Breast epithelium (tissue), 4 donors: ENCODE data around the gene HOXB2. TPM values are rescaled to one million over a fixed set of nuclear protein-coding genes. Genes with fewer than 3 reads are reported as not detected.

Experiments used
- DNase-seq, 2 donors: peaks; one replicate each; pipeline ENCODE4 v3.0.0-alpha.2; 2019; ENCODE audit warnings: low spot score in 2 of 2
- H3K27ac ChIP-seq, 2 donors: fragments of 200-600 bp; sonication (generic) in 1 of 2; one replicate each; pipeline ENCODE4 v1.5.1; 2016 to 2019; ENCODE audit warnings: mild to moderate bottlenecking in 1 of 2
- H3K27me3 ChIP-seq, 2 donors: fragments of 200-600 bp; sonication (generic) in 1 of 2; one replicate each; pipeline versions ENCODE4 v1.5.1 to v1.6.0; 2017 to 2019; ENCODE audit warnings: control low read depth in 1 of 2, mild to moderate bottlenecking in 1 of 2
- H3K36me3 ChIP-seq: fragments of 200-600 bp; one replicate; pipeline ENCODE4 v1.5.1; 2019
- H3K4me1 ChIP-seq, 2 donors: fragments of 200-600 bp; sonication (generic); one replicate each; pipeline ENCODE4 v1.5.1; 2016 to 2019; ENCODE audit warnings: control low read depth in 1 of 2
- H3K4me3 ChIP-seq, 3 donors: fragments of 200-600 bp; sonication (generic); 1 replicate in 2 of 3; 2 replicates in 1 of 3; pipeline ENCODE4 v1.5.1; 2016 to 2019; ENCODE audit warnings: mild to moderate bottlenecking in 3 of 3, moderate library complexity in 2 of 3
- H3K9me3 ChIP-seq, 2 donors: fragments of 200-600 bp; sonication (generic) in 1 of 2; one replicate each; pipeline ENCODE4 v1.5.1; 2016 to 2019; ENCODE audit warnings: control low read depth in 1 of 2
- POLR2A ChIP-seq: fragments of 450-650 bp; IDR thresholded peaks from one replicate; pipeline ENCODE4 v1.6.1; 2016; ENCODE audit warnings: antibody characterized with exemption, mild to moderate bottlenecking, moderate library complexity
- POLR2AphosphoS5 ChIP-seq, 3 donors: sonication (generic); formaldehyde crosslinking; IDR thresholded peaks; one replicate each; pipeline ENCODE4 v1.6.1; 2017; ENCODE audit warnings: antibody characterized with exemption in 3 of 3
- intact Hi-C: fragments of 100-400 bp; cut with DNase I; formaldehyde crosslinking; loops from one replicate; pipeline ENCODE4 v1.15.1; 2023; ENCODE audit warnings: low total_unique reads
- total RNA-seq, 3 donors: library from RNA; depleted of rRNA; stranded (reverse); fragments of >200 nt; gene quantifications; one replicate each; pipeline ENCODE4 v1.1.0, GENCODE V29; 2016
- TF ChIP-seq, protein P1 (sequence below), 3 donors: fragments of 450-650 bp; IDR thresholded peaks; one replicate each; pipeline ENCODE4 v1.5.1; 2016 to 2017; ENCODE audit warnings: antibody characterized with exemption in 3 of 3, mild to moderate bottlenecking in 3 of 3, moderate library complexity in 3 of 3

Gene HOXB2
- total RNA-seq, 3 donors from 2014 or later, result 13.6 to 36.4 (median 19.6) TPM

GRCh38 chr17:48547808-48548522 is 3.1 kb upstream of the HOXB2 start:
- no peak for DNase-seq
- TF ChIP-seq, protein P1, sequence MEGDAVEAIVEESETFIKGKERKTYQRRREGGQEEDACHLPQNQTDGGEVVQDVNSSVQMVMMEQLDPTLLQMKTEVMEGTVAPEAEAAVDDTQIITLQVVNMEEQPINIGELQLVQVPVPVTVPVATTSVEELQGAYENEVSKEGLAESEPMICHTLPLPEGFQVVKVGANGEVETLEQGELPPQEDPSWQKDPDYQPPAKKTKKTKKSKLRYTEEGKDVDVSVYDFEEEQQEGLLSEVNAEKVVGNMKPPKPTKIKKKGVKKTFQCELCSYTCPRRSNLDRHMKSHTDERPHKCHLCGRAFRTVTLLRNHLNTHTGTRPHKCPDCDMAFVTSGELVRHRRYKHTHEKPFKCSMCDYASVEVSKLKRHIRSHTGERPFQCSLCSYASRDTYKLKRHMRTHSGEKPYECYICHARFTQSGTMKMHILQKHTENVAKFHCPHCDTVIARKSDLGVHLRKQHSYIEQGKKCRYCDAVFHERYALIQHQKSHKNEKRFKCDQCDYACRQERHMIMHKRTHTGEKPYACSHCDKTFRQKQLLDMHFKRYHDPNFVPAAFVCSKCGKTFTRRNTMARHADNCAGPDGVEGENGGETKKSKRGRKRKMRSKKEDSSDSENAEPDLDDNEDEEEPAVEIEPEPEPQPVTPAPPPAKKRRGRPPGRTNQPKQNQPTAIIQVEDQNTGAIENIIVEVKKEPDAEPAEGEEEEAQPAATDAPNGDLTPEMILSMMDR (IDR thresholded peaks at IDR 0.05), result no peak
- TF ChIP-seq POLR2A (no peak), POLR2AphosphoS5 (IDR thresholded peaks at IDR 0.05) (no peak)
- H3K27ac ChIP-seq, result peak overlapping the region; percentile 70 to 97
- intact Hi-C loops, result no loop called here
- H3K36me3 ChIP-seq, result no peaks in the 10 kb centered on the region
- H3K9me3 ChIP-seq, result no peaks in the 10 kb centered on the region
- peak overlapping the region; percentile 5 to 49 (median 10) for H3K4me3 ChIP-seq
- H3K4me1 ChIP-seq, result peaks cover 0 to 3% of the 10 kb centered on the region in 2 donors
- peaks cover 0 to 6% of the 10 kb centered on the region in 2 donors for H3K27me3 ChIP-seq

GRCh38 chr17:48546924-48547807 is 2.3 kb upstream of the HOXB2 start:
- no peak for TF ChIP-seq POLR2A
- TF ChIP-seq, protein P1 (IDR thresholded peaks at IDR 0.05), result no peak
- TF ChIP-seq POLR2AphosphoS5 (IDR thresholded peaks at IDR 0.05), result no peak
- no peaks in the 10 kb centered on the region for H3K9me3 ChIP-seq
- peaks cover 0 to 3% of the 10 kb centered on the region in 2 donors for H3K4me1 ChIP-seq
- no peaks in the 10 kb centered on the region for H3K36me3 ChIP-seq
- H3K4me3 ChIP-seq, result peak overlapping the region; percentile 5 to 49 (median 10)
- peak overlapping the region; percentile 54 to 97 for H3K27ac ChIP-seq
- peaks cover 0 to 11% of the 10 kb centered on the region in 2 donors for H3K27me3 ChIP-seq
- intact Hi-C loops, result no loop called here
- DNase-seq, result no peak

- intact Hi-C loops, result no loop called here
- Histone ChIP-seq H3K9me3 (no peaks in the 10 kb centered on the region), H3K4me3 (peak overlapping the region; percentile 5 to 49 (median 10)), H3K4me1 (peaks cover 0 to 3% of the 10 kb centered on the region in 2 donors), H3K27ac (peak overlapping the region; percentile 54 to 97), H3K27me3 (peaks cover 0 to 17% of the 10 kb centered on the region in 2 donors), H3K36me3 (no peaks in the 10 kb centered on the region)
- DNase-seq, result no peak
- TF ChIP-seq, protein P1 (IDR thresholded peaks at IDR 0.05), result no peak
- TF ChIP-seq POLR2AphosphoS5 (IDR thresholded peaks at IDR 0.05) (no peak), POLR2A (no peak)
These were observed 1.4 kb upstream of the HOXB2 start for GRCh38 chr17:48546137-48546923.

- DNase-seq, result no peak
- peaks cover 0 to 3% of the 10 kb centered on the region in 2 donors for H3K4me1 ChIP-seq
- H3K4me3 ChIP-seq, result no peak overlapping the region
- TF ChIP-seq POLR2A, result no peak
- TF ChIP-seq, protein P1 (IDR thresholded peaks at IDR 0.05), result no peak
- TF ChIP-seq POLR2AphosphoS5 (IDR thresholded peaks at IDR 0.05), result no peak
- no peaks in the 10 kb centered on the region for H3K9me3 ChIP-seq
- intact Hi-C loops, result no loop called here
- peak overlapping the region; percentile 93 to 97 for H3K27ac ChIP-seq
- no peaks in the 10 kb centered on the region for H3K36me3 ChIP-seq
- H3K27me3 ChIP-seq, result peaks cover 0 to 16% of the 10 kb centered on the region in 2 donors
These were observed 630 bp upstream of the HOXB2 start for GRCh38 chr17:48545539-48545938.
